Melanocyte of skin (primary cell): ENCODE results near the gene RETREG3. TPM values are rescaled to one million over a fixed set of nuclear protein-coding genes. Genes with fewer than 3 reads are reported as not detected.

Source experiments
- total RNA-seq, 2 donors: library from RNA; depleted of rRNA; stranded (reverse); fragments of >200 nt; gene quantifications; 2 replicates each; pipeline ENCODE4 v1.2.3, GENCODE V29; 2012

RETREG3 gene, protein sequence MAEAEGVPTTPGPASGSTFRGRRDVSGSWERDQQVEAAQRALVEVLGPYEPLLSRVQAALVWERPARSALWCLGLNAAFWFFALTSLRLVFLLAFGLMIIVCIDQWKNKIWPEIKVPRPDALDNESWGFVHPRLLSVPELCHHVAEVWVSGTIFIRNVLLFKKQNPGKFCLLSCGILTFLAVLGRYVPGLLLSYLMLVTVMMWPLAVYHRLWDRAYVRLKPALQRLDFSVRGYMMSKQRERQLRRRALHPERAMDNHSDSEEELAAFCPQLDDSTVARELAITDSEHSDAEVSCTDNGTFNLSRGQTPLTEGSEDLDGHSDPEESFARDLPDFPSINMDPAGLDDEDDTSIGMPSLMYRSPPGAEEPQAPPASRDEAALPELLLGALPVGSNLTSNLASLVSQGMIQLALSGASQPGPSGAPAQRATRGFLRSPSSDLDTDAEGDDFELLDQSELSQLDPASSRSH
- total RNA-seq: 10 to 100 TPM; 69.3 to 91.9 TPM

GRCh38 chr17:42609182-42609813 is at the start of gene RETREG3, which contains the start of gene TUBG1:
Gene RETREG3, minus strand, starts transcription at chr17:42609374. Its CDS starts 50 bp downstream, at chr17:42609324.
Gene TUBG1, plus strand, starts transcription at chr17:42609683. Its CDS starts 55 bp downstream, at chr17:42609738.

DNA sequence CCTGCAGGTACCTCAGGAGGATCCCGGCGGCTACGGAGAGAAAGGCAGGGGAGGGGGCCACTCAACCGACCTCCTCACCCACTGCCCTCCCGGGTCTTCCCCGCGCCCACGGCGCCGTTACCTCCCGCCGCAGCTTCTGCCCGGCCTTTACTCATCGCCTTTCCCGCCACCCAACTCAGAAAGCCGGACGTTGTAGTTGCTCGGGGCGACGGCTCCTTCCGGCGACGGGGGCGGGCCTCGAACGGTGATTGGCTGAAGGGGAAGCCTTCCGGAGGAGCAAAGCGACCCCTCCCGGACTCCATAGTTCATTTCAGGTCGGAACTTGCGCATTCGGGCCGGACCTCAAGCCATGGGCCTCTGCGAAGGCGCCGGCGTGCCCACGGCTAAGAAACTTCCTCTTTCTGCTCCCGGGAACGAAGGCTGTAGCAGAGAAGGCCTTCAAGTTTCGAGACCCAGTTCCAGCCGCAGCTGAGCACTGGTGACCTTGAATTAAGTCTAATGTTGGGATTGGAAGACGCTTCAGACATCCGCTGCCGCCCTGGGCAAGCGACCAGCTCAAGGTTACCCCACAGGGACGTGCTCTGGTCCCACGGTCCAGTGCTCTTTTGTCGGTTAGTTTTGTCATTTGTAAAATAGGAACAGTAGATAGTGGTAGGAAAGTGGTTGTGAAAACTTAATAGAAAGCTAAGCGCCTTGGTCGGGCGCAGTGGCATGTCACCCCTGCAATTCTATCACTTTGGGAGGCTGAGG is 31.5 kb downstream of the RETREG3 start, which contains the start of gene PSMC3IP:
Gene PSMC3IP, minus strand, starts transcription at position 198 of the 750 bp plus-strand sequence. Its CDS starts 43 bp downstream, at position 155.

GRCh38 chr17:42566883-42567573 is 42.1 kb downstream of the RETREG3 start, which contains the start of gene MLX:
Gene MLX, plus strand, starts transcription at chr17:42567100. Its CDS starts 25 bp downstream, at chr17:42567125.

DNA sequence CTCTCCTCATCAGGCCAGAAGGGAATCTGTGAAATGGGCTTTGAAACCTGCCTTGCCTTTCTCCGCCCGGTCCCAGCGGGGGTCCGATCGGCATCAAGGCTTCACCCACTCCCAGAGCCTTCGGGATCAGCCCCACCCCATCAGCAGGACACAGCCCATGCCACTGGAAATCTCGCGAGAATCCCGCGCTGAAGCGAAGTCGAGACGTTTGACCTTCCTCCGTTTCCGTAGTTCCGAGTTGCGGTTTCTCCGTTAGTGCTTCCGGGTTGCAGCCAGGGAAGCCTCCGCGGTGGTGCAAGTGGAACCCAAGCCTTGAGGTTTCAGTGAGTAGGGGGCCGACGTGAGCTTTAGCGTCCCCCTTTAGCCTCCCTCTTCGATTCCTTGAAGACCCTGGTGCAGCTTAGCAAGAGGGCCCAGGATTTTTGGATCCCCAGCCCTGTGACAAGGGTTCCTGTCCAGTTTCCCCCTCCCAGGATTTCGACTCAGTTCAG is 47.2 kb downstream of the RETREG3 start, which contains the start of gene COASY:
Gene COASY, plus strand, starts transcription at position 252 of the 491 bp plus-strand sequence. CDS start 475 bp downstream, outside the sequence.

GRCh38 chr17:42552736-42553135 is 56.4 kb downstream of the RETREG3 start, which contains the start of gene HSD17B1:
Gene HSD17B1, plus strand, starts transcription at chr17:42552923. Its CDS starts 11 bp downstream, at chr17:42552934.

GRCh38 chr17:42536048-42536371 is 73.2 kb downstream of the RETREG3 start, which contains the start of gene NAGLU:
Gene NAGLU, plus strand, starts transcription at chr17:42536241. Its CDS starts 32 bp downstream, at chr17:42536273.

Other genes starting within 250 kb of the RETREG3 start
- gene STAT3, start 220.9 kb downstream of the RETREG3 start, total RNA-seq: 100 to 1,000 TPM; 142 to 172 TPM
- gene CAVIN1, start 186.1 kb downstream of the RETREG3 start, total RNA-seq: 100 to 1,000 TPM; 118 to 153 TPM
- gene ATP6V0A1, start 150.5 kb downstream of the RETREG3 start, total RNA-seq: 100 to 1,000 TPM; 108 to 158 TPM
- gene NAGLU, start 73.1 kb downstream of the RETREG3 start, total RNA-seq: 10 to 100 TPM; 43.6 to 83.6 TPM
- gene HSD17B1, start 56.5 kb downstream of the RETREG3 start, total RNA-seq: 1 to 10 TPM in 1 of 2 donors, under 1 TPM in 1; 1.00 to 1.0 TPM
- gene COASY, start 47.2 kb downstream of the RETREG3 start, total RNA-seq: 10 to 100 TPM; 19.6 to 32.6 TPM
- gene MLX, start 42.3 kb downstream of the RETREG3 start, total RNA-seq: 10 to 100 TPM; 39.6 to 55.3 TPM
- 1 to 10 TPM; 7.9 to 9.0 TPM for gene PSMC3IP, start 31.6 kb downstream of the RETREG3 start, total RNA-seq
- 100 to 1,000 TPM in 1 of 2 donors, 10 to 100 TPM in 1; 49.2 to 131 TPM for gene TUBG1, start 309 bp upstream of the RETREG3 start, total RNA-seq
- gene TUBG2, start 49.9 kb upstream of the RETREG3 start, total RNA-seq: 10 to 100 TPM; 11.3 to 16.9 TPM
- 1 to 10 TPM; 8.3 to 10.0 TPM for gene PLEKHH3, start 67.6 kb upstream of the RETREG3 start, total RNA-seq
- gene CCR10, start 72.5 kb upstream of the RETREG3 start, total RNA-seq: 1 to 10 TPM; 1.3 to 1.7 TPM
- 10 to 100 TPM in 1 of 2 donors, 1 to 10 TPM in 1; 8.0 to 34.1 TPM for gene CNTNAP1, start 73.2 kb upstream of the RETREG3 start, total RNA-seq
- 10 to 100 TPM; 11.0 to 24.8 TPM for gene EZH1, start 135.7 kb upstream of the RETREG3 start, total RNA-seq
- gene RAMP2, start 151.9 kb upstream of the RETREG3 start, total RNA-seq: 1 to 10 TPM in 1 of 2 donors, under 1 TPM in 1; 0.67 to 1.0 TPM
- 10 to 100 TPM; 63.3 to 73.3 TPM for gene VPS25, start 164.1 kb upstream of the RETREG3 start, total RNA-seq
- not detected for gene WNK4, start 171.2 kb upstream of the RETREG3 start, total RNA-seq
- gene COA3, start 189.3 kb upstream of the RETREG3 start, total RNA-seq: 10 to 100 TPM; 68.8 to 96.9 TPM
- under 1 TPM in 1 of 2 donors, not detected in 1; under 0.01 TPM for gene CNTD1, start 189.5 kb upstream of the RETREG3 start, total RNA-seq
- gene BECN1, start 214.9 kb upstream of the RETREG3 start, total RNA-seq: 10 to 100 TPM; 68.8 to 94.9 TPM
- 100 to 1,000 TPM; 113 to 178 TPM for gene PSME3, start 224.0 kb upstream of the RETREG3 start, total RNA-seq
- gene AOC2, start 235.2 kb upstream of the RETREG3 start, total RNA-seq: 1 to 10 TPM in 1 of 2 donors, under 1 TPM in 1; 1.00 to 1.0 TPM
- gene AOC3, start 241.8 kb upstream of the RETREG3 start, total RNA-seq: under 1 TPM; under 0.01 TPM